Pancreas (tissue), 10 donors: ENCODE measurements around the gene GPR89A. TPM values are rescaled to one million over a fixed set of nuclear protein-coding genes. Genes with fewer than 3 reads are reported as not detected.
"Not testable (repeated sequence)": the region's sequence is repeated elsewhere in the genome, so short reads cannot be mapped to it uniquely, and the experiment has no call there.

Experiments used
- ATAC-seq, 4 donors: fragments of 200-7000 bp; cut with Tn5 transposase; one replicate each; pipeline versions ENCODE4 v1.8.0 to v1.9.1; 2020; ENCODE audit warnings: mild to moderate bottlenecking in 4 of 4, moderate library complexity in 4 of 4
- DNase-seq, 6 donors: peaks; one replicate each; pipeline ENCODE4 v3.0.0-alpha.2; 2020
- FAIRE-seq: peaks from 2 replicates; lab custom pipeline; 2012; peaks lifted over from hg19 to GRCh38; lab: Jason Lieb, UNC
- H3K27ac ChIP-seq, 4 donors: fragments of 200-600 bp; sonication (generic); 1 replicate in 3 of 4; 2 replicates in 1 of 4; pipeline versions ENCODE4 v1.5.0 to v1.8.0; 2020
- H3K27me3 ChIP-seq, 4 donors: fragments of 200-600 bp; one replicate each; pipeline ENCODE4 v1.8.0; 2021
- H3K36me3 ChIP-seq, 3 donors: fragments of 200-600 bp; sonication (generic) in 1 of 3; one replicate each; pipeline versions ENCODE4 v1.5.0 to v1.8.0; 2020 to 2021
- H3K4me1 ChIP-seq, 3 donors: fragments of 200-600 bp; one replicate each; pipeline ENCODE4 v1.8.0; 2021
- H3K4me3 ChIP-seq, 4 donors: fragments of 200-600 bp; sonication (generic) in 2 of 4; one replicate each; pipeline versions ENCODE4 v1.5.0 to v1.8.0; 2020 to 2021
- H3K9me3 ChIP-seq, 4 donors: fragments of 200-600 bp; one replicate each; pipeline ENCODE4 v1.8.0; 2021
- WGBS, 2 donors: extraction: QIAGEN DNeasy Blood & Tissue Kit; methylation state at CpG; one replicate each; pipeline ENCODE4 v1.1.7; 2013; 5-methylcytosine and 5-hydroxymethylcytosine counted together
- intact Hi-C, 3 donors: fragments of 100-400 bp; cut with DNase I; formaldehyde crosslinking; loops; one replicate each; pipeline versions ENCODE4 v1.11.1 to v1.14.2; 2022
- polyA plus RNA-seq, 2 donors: library from polyadenylated mRNA; stranded (reverse); fragments of 200-250 nt; gene quantifications; one replicate each; pipeline ENCODE4 v1.2.3, GENCODE V29; 2013
- total RNA-seq, 6 donors: library from RNA; stranded (reverse); fragmentation: NEBNext Ultra II Directional in 4 of 6; extraction: Animal tissue kit (Norgen Biotek cat#: 25700) in 4 of 6; gene quantifications; one replicate each; pipeline versions ENCODE4 v1.2.1 to v1.2.4, GENCODE V29; 2021 to 2023
- donor health status: healthy with polysubstance abuse.
- donor health status: DM: no; HTN: no; CAD: no; lungs with moderate emphysema.
- donor health status: DM: no; HTN: no; CAD: no.
- donor health status: control.
- donor health status: control.
- donor health status: Bipolar disorder and iron deficiency.
- donor health status: DM: yes; HTN: yes; CAD: no.
- donor health status: DM: no; HTN: no; CAD: no.
- donor health status: DM: no; HTN: no; CAD: no.
- donor health status: DM: yes; HTN: yes; CAD: no.

Gene GPR89A
- total and polyA plus RNA-seq, 8 donors = 9.3 to 18.9 (median 12.5) TPM

DNA sequence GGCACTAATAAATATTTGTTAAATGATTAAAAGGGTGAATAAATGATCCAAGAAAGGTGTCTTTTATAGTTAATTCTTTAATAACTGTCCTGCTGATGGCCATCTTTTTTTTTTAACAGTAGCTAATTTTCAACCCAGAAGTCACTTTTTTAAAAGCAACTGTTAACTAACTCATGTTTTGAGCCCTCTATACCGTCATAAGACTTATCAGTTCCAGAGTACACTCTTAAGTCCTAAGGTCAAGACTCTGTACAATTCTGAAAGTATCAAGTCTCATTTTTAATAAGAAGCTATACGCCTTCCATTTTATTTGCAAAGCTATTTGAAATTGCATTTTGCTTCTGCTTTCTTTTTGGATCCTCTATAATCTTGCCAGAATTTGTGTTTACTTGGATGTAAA lies 3.0 kb downstream of the GPR89A start:
- FAIRE-seq, H3K27me3 ChIP-seq, H3K4me1 ChIP-seq, DNase-seq, intact Hi-C loops, H3K4me3 ChIP-seq, H3K9me3 ChIP-seq, H3K27ac ChIP-seq, ATAC-seq, H3K36me3 ChIP-seq: not testable (repeated sequence)
- WGBS, 2 donors = 56 to 63% methylated on average over 2 of the region's 2 CpGs

DNA sequence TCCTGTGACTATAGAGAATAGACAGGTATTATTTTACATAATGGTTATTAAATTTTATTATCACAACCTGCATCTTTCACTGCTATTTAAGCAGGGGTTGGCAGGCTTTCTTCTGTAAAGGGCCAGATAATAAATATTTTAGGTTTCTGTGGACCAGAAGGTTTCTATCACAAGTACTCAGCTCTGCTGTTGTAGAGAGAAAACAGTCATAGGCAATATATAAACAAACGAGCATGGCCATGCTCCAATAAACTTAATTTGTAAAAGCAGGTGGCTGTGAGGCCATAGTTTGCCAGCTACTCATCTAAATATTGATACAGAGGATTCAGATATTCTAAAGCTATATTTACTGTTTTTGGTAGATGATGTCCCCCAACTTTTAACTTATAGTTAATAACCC lies 12.3 kb downstream of the GPR89A start:
- WGBS, 2 donors = 53 to 60% methylated on average over 1 of the region's 1 CpG
- FAIRE-seq, H3K4me1 ChIP-seq, DNase-seq, ATAC-seq, H3K27ac ChIP-seq, H3K9me3 ChIP-seq, H3K36me3 ChIP-seq, intact Hi-C loops, H3K4me3 ChIP-seq, H3K27me3 ChIP-seq: not testable (repeated sequence)

DNA sequence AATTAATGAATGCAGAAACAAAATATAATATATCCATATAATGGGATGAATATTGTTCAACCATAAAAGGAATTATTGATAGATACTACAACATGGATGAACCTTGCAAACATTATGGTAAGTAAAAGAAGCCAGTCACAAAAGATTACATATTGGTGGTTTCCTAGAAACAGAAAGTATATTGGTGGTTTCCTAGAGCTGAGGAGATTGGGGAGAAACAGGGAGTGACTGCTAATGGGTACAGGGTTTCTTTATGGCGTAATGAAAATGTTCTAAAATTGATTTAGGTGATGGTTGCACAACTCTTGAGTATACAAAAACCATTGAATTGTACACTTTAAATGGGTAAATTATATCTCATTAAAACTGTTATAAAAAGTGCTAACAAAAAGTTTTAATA lies 14.4 kb downstream of the GPR89A start:
- intact Hi-C loops, H3K27ac ChIP-seq, ATAC-seq, DNase-seq, H3K4me3 ChIP-seq, H3K4me1 ChIP-seq, H3K27me3 ChIP-seq, FAIRE-seq, H3K9me3 ChIP-seq, H3K36me3 ChIP-seq: not testable (repeated sequence)
- no CpG with 5 or more reads among the region's 1 CpG for WGBS, 2 donors

DNA sequence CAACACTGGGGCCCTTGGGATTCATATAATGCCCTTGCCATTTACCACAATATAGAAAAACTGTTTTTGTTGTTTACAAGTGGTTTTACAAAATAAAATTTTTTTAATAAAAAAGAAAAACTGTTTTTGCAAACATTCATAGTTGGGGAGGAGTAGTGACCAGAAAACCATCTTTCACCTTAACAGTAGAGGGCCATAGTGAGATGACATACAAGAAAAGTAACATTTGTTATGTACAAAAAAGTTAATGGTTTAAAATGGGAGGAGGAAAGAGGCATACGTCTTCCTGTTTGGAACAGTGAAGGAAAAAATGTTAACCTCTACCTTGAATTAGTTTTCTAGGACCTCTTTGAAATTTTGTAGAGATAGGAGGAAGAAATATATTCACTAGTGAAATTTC lies 28.4 kb downstream of the GPR89A start:
- H3K27ac ChIP-seq, FAIRE-seq, H3K4me1 ChIP-seq, H3K36me3 ChIP-seq, ATAC-seq, intact Hi-C loops, H3K9me3 ChIP-seq, H3K27me3 ChIP-seq, DNase-seq, H3K4me3 ChIP-seq: not testable (repeated sequence)
- WGBS, 2 donors = 15 to 29% methylated on average over 1 of the region's 1 CpG

DNA sequence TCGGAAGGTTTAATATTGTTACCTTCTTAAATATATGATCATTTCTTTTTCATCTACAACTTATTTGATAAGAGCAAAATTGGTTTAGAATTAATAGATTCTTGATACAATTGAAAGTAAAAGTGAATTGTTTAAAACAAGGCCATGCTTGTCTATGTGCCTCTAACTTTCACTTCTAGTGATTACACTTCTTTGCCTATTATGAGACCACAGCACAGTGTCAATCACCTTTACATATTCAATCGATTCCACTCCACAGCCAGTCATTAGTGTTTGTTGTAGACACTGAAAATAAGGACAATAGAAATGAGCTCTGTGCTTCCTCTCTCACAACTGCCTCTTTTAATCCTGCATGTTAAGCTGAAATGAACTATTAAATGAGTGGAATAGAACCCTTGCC lies 34.1 kb downstream of the GPR89A start:
- intact Hi-C loops, H3K9me3 ChIP-seq, H3K4me1 ChIP-seq, H3K27ac ChIP-seq, H3K4me3 ChIP-seq, FAIRE-seq, H3K36me3 ChIP-seq, H3K27me3 ChIP-seq, ATAC-seq, DNase-seq: not testable (repeated sequence)
- WGBS, 2 donors = 92 to 100% methylated on average over 1 of the region's 2 CpGs

DNA sequence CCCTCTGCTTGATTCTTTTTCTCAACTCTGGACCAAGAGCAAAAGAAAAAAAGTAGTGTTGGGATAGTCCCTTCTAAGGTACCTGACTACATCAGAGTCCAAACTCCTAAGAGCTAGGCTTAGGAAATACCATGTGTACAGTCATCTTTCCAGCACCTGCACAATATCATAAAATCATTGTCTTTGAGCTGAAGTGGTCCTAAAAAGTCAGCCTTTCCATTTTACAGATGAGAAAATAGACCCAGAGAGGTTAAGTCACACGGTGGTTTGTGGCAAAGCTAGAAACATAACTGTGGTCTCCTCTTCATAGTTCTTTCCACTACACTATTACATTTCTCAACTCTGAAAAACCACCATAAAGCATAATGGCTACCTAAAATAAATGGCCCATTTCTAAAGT lies 36.2 kb downstream of the GPR89A start:
- not testable (repeated sequence) for ATAC-seq, FAIRE-seq

DNA sequence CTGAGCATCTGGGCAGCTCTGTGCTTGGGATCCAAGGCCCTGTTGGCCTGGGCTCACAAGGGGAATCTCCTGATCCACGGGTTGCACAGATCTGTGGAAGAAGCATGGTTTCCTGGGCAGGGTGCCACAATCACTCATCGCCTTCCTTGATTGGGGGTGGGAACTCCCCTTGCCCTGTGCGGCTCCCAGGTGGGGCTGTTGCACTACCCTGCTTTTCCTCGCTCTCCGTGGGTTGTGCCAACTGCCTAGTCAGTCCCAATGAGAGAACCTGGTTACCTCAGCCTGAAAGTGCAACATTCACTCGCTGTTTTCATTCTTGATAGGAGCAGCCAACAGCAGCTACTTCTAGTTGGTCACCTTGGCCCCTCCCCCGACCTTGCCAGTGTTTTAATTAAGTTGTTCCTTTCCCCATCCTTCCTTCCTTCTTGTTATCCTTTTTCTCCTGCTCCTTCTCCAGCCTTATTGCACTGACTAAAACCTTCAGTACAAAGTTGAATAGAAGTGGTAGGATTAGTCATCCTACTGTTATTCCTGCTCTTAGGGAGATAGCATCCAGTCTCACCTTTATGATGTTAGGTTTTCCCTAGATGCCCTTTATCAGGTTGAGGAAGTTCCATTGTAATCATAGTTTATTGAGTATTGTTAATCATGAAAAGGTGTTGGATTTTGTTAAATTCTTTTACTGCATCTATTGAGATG lies 48.6 kb downstream of the GPR89A start:
- H3K9me3 ChIP-seq, intact Hi-C loops, H3K27ac ChIP-seq, H3K4me1 ChIP-seq, H3K27me3 ChIP-seq, H3K4me3 ChIP-seq, H3K36me3 ChIP-seq, FAIRE-seq: not testable (repeated sequence)
- WGBS, 2 donors = 85 to 86% methylated on average over 1 to 5 of the region's 7 CpGs
- DNase-seq (peak in 3 of 6 donors; percentile 1 to 25 (median 18)), ATAC-seq (peak in 3 of 4 donors; percentile 9 to 70 (median 22))

More for the DNA sequence above, 36.2 kb downstream of the GPR89A start:
- intact Hi-C loops, DNase-seq, H3K27me3 ChIP-seq, H3K36me3 ChIP-seq, H3K4me3 ChIP-seq, H3K9me3 ChIP-seq, H3K27ac ChIP-seq, H3K4me1 ChIP-seq: not testable (repeated sequence)
- WGBS, 2 donors = no CpG with 5 or more reads among the region's 1 CpG

DNA sequence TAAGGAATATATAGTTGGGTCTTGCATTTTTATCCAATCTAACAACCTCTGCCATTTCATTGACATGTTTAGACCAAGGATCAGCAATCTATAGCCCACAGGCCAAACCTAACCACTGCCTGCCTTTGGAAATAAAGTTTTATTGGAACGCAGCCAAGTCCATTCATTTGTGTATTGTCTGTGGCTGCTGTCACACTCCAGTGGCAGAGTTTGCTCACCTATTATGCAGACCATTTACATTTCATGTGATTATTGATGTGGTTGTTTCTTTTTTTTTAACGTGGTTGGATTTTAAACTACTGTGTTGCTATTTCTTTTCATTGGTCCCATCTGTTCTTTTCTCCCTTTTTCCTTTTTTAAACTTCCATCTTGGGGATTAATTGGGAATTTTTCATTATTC lies 54.7 kb downstream of the GPR89A start:
- H3K4me1 ChIP-seq, H3K27ac ChIP-seq, ATAC-seq, H3K4me3 ChIP-seq, H3K9me3 ChIP-seq, FAIRE-seq, H3K27me3 ChIP-seq, intact Hi-C loops, DNase-seq, H3K36me3 ChIP-seq: not testable (repeated sequence)
- 46 to 56% methylated on average over 2 of the region's 2 CpGs for whole genome bisulfite sequencing, 2 donors

DNA sequence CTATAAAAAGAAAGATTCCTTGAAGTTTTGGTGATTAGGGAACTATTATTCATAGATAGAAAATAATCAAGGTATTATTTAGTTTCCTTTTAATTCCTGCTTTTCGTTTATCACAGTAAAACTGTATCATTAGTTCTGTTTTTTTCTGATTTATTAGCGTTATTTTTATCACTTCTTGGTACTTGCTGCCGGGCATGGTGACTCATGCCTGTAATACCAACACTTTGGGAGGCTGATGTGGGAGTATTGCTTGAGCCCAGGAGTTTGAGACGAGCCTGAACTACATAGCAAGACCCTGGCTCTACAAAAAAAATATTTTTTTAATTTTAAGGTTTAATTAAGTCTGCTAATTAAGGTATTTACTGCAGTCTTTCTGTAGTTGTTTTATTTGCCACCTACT lies 57.2 kb downstream of the GPR89A start:
- ATAC-seq, H3K4me3 ChIP-seq, H3K9me3 ChIP-seq, intact Hi-C loops, H3K27me3 ChIP-seq, FAIRE-seq, H3K27ac ChIP-seq, H3K36me3 ChIP-seq, H3K4me1 ChIP-seq, DNase-seq: not testable (repeated sequence)
- WGBS, 2 donors = 70 to 81% methylated on average over 4 of the region's 4 CpGs

DNA sequence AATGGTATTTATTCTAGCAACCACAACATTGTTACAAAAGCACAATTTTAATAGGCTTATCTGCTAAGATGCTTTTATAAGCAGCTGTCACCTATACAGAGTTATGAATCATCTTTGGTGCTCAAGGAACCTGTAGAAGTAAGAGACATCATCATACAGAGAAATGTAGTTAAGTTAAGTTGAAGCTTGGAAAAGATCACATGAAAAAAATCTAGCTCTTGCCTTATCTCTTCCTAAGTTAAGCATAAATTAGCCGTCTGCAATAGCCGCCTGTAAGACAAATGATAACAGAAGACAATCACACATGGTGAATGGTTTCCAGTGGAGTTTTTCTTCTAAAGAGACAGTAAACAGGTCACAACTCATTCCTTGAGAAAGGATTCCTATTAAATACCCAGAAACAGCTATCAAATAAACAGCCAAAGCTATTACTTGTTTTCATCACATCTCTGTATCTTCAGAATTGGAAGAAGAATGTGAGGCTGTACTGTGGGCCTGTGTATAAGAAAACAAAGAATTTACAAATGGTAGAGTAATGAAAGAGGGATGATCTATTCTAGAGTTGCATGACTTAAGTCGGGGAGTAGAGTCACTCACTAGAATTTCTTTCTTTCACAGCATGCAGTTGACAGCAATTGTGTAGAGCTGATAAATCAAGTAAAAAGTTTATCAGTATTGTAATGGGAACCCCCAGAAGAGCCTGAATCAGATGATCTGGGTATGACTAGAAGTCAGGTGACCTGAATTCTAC lies 63.4 kb downstream of the GPR89A start:
- H3K4me1 ChIP-seq, ATAC-seq, H3K36me3 ChIP-seq, intact Hi-C loops, FAIRE-seq, H3K27me3 ChIP-seq, H3K27ac ChIP-seq, H3K9me3 ChIP-seq, DNase-seq, H3K4me3 ChIP-seq: not testable (repeated sequence)
- WGBS, 2 donors = 29 to 63% methylated on average over 1 of the region's 3 CpGs

DNA sequence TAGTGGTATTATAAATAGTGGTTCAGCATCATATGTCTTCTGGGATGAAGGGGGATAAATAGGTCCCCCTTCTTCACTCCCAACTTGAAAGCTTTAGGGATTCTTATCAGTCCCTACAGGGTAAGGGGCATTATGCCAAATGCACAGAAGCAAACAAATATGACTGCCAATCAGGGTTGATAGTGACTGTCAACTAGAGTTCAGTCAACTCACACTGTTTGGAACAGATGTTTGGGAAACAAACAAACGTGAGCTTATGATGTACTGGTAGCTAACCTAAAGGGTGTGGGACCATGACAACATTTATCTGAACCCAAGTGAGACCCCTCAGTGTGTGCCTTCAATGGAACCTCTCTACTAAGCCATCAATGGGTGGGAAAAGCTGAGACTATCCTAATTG lies 65.4 kb downstream of the GPR89A start:
- H3K4me1 ChIP-seq, FAIRE-seq, ATAC-seq, H3K27me3 ChIP-seq, H3K27ac ChIP-seq, H3K9me3 ChIP-seq, DNase-seq, H3K36me3 ChIP-seq, H3K4me3 ChIP-seq, intact Hi-C loops: not testable (repeated sequence)
- no CpG with 5 or more reads among the region's 1 CpG for WGBS, 2 donors

DNA sequence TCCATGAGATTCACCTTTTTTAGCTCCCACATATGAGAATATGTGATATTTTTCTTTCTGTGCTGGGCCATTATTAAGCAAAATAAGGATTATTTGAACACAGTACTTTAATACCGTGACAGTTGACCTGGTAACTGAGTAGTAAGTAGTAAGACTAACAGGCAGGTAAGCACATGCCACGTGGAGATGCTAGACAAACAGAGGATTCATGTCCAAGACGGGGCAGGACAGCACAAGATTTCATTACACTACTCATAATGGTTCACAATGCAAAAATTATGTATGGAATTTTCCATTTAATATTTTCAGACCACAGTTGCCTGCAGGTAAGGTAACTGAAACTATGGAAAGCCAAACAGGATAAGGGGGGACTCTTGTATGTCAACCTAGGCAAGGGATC lies 77.1 kb downstream of the GPR89A start:
- ATAC-seq, H3K4me1 ChIP-seq, H3K36me3 ChIP-seq, DNase-seq, H3K27ac ChIP-seq, FAIRE-seq, H3K9me3 ChIP-seq, H3K27me3 ChIP-seq, intact Hi-C loops, H3K4me3 ChIP-seq: not testable (repeated sequence)
- WGBS, 2 donors = 76 to 79% methylated on average over 2 of the region's 3 CpGs
